Measurements from ENCODE around the gene BHMT2.

Gene BHMT2

DNA sequence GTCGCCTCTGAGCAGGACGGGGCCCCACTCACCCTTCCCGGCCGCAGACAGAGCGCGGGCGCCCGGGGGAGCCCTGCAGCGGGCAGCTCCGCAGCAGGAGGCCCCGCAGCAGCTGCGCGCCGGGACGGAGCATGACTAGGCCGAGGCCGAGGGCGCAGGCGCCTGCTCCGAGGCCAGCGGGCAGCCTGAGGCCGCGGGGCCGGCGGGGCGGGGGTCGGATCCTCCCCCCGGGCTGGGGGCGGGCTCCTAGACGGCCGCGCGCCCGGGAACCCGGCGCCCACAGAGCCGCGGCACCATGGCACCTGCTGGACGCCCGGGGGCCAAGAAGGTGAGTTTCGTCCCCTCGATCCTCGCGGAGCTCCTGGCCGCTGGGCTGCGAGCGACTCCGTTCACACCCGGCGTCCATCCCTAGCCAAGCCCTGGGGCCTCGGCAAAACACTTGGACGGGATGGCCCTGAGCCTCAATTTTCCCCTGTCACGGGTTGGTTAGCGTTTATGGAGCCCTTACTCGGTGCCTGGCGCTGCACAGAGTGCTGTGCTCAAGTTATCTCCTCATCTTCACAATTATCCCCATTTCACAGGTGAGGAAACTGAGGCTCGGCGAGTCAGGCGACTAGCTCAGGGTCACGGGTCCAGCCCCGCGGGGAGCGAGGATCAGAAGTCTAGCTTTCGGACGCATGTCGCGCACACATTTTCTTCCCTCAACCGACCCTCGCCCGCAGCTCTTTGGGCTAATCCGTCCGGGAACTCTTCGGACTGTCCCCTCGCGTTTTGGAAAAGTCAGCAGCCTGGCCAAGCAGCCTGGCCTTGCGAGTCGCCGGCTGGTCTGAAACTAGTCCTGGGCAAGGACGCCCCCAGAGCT, at the start of gene BHMT2, which contains the start of gene DMGDH:
Gene BHMT2 (plus strand): TSS at position 280 of the 862 bp plus-strand sequence. CDS start 16 bp downstream, at position 296.
Gene DMGDH (minus strand): TSS at position 187 of the 862 bp plus-strand sequence. CDS start 54 bp downstream, at position 133.
- Histone ChIP-seq H3K27me3 (ENCODE audit: insufficient read depth, low read length) (no peaks in the 10 kb centered on the region), H3K4me1 (ENCODE audit: insufficient read depth, low read length) (no peaks in the 10 kb centered on the region; the same call in 1 of the 2 replicates), H3K27ac (ENCODE audit: low read length) (no peak within 1 kb of the TSS), H3K36me3 (ENCODE audit: insufficient read depth, low read depth, low read length) (no peaks in the 10 kb centered on the region), H3K4me3 (ENCODE audit: low read length) (no peak within 1 kb of the TSS), H3K9ac (ENCODE audit: low read depth, low read length) (no peak within 1 kb of the TSS), H3K9me3 (ENCODE audit: insufficient read depth, low read depth, low read length) (0 out of 2 replicates have a peak, but pooled peaks cover 8% of the 10 kb centered on the region)

DNA sequence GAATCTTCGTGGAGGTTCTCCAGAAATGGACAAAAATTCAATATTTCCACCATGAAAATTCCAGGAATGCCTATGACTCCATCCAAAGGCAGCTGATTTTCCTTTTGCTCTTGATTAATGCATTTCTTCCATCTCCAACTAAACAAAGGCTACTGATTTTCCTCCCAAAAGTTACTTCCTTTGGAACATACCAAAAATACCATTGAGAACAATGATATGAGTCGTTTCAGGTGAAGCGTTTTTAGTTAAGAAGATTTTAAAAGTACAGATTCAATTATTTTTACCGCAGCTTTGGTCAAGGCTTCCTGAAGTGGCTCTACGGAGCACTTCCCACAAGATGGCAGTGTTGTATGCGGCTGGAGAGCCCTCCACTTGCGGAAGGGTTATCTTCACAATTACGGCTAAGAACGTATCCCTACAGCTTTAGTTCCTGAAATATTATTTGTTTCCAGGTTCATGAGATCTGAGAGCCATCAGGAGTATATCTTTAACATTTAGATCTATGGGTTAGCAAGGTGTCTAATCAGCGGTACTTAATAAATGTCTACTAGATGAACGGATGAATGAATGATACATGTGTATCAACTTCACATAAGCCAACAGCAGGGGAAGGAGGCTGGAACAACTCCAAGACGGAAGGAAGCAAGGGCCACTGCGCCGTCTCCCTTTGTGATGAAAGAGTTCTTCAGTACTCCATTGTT, 48.6 kb upstream of the BHMT2 start:
- no peaks in the 10 kb centered on the region for H3K27me3 ChIP-seq (ENCODE audit: insufficient read depth, low read length)
- no peak overlapping the region for H3K4me3 ChIP-seq (ENCODE audit: low read length)
- no peak overlapping the region for H3K27ac ChIP-seq (ENCODE audit: low read length)
- H3K9ac ChIP-seq (ENCODE audit: low read depth, low read length): no peak overlapping the region
- no peaks in the 10 kb centered on the region for H3K36me3 ChIP-seq (ENCODE audit: insufficient read depth, low read depth, low read length)
- peaks cover 15% of the 10 kb centered on the region; the same call in 1 of the 2 replicates for H3K4me1 ChIP-seq (ENCODE audit: insufficient read depth, low read length)
- no peaks in the 10 kb centered on the region for H3K9me3 ChIP-seq (ENCODE audit: insufficient read depth, low read depth, low read length)

DNA sequence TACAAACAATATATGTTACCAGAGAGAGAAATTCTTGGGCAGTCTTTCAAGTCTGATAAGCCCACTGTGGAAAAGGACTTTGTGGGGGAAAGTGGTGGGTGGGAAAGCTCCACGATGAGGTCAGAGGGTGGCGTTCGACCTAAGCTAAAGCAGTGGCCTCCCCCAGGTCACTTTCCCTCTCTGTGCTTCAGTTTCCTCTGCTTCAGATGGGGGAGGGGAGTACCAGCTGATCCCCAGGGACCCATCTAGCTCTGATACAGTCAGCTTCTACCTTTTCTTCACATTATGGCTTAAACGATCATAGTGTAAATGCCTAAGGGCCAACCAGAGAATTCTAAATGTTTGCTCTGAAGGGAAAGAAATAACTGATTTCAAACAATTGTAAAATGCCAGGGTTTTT, 47.8 kb upstream of the BHMT2 start:
- Histone ChIP-seq H3K9ac (ENCODE audit: low read depth, low read length) (no peak overlapping the region), H3K4me3 (ENCODE audit: low read length) (no peak overlapping the region), H3K27me3 (ENCODE audit: insufficient read depth, low read length) (no peaks in the 10 kb centered on the region), H3K36me3 (ENCODE audit: insufficient read depth, low read depth, low read length) (no peaks in the 10 kb centered on the region), H3K27ac (ENCODE audit: low read length) (no peak overlapping the region), H3K4me1 (ENCODE audit: insufficient read depth, low read length) (peaks cover 15% of the 10 kb centered on the region; the same call in 1 of the 2 replicates), H3K9me3 (ENCODE audit: insufficient read depth, low read depth, low read length) (no peaks in the 10 kb centered on the region)

GRCh38 chr5:79022771-79023170, 46.8 kb upstream of the BHMT2 start:
- Histone ChIP-seq H3K4me3 (ENCODE audit: low read length) (no peak overlapping the region), H3K4me1 (ENCODE audit: insufficient read depth, low read length) (peaks cover 15% of the 10 kb centered on the region; the same call in 1 of the 2 replicates), H3K36me3 (ENCODE audit: insufficient read depth, low read depth, low read length) (no peaks in the 10 kb centered on the region), H3K9me3 (ENCODE audit: insufficient read depth, low read depth, low read length) (no peaks in the 10 kb centered on the region), H3K27me3 (ENCODE audit: insufficient read depth, low read length) (no peaks in the 10 kb centered on the region), H3K9ac (ENCODE audit: low read depth, low read length) (no peak overlapping the region), H3K27ac (ENCODE audit: low read length) (no peak overlapping the region)

- H3K9me3 ChIP-seq (ENCODE audit: insufficient read depth, low read depth, low read length): no peaks in the 10 kb centered on the region
- no peak overlapping the region for H3K4me3 ChIP-seq (ENCODE audit: low read length)
- no peak overlapping the region for H3K9ac ChIP-seq (ENCODE audit: low read depth, low read length)
- H3K36me3 ChIP-seq (ENCODE audit: insufficient read depth, low read depth, low read length): no peaks in the 10 kb centered on the region
- no peak overlapping the region for H3K27ac ChIP-seq (ENCODE audit: low read length)
- peaks cover 15% of the 10 kb centered on the region; the same call in 1 of the 2 replicates for H3K4me1 ChIP-seq (ENCODE audit: insufficient read depth, low read length)
- H3K27me3 ChIP-seq (ENCODE audit: insufficient read depth, low read length): no peaks in the 10 kb centered on the region
Observed at GRCh38 chr5:79023348-79023747, 46.2 kb upstream of the BHMT2 start.

- Histone ChIP-seq H3K9me3 (ENCODE audit: insufficient read depth, low read depth, low read length) (no peaks in the 10 kb centered on the region), H3K27me3 (ENCODE audit: insufficient read depth, low read length) (no peaks in the 10 kb centered on the region), H3K4me1 (ENCODE audit: insufficient read depth, low read length) (peaks cover 15% of the 10 kb centered on the region; the same call in 1 of the 2 replicates), H3K27ac (ENCODE audit: low read length) (no peak overlapping the region), H3K4me3 (ENCODE audit: low read length) (no peak overlapping the region), H3K36me3 (ENCODE audit: insufficient read depth, low read depth, low read length) (no peaks in the 10 kb centered on the region), H3K9ac (ENCODE audit: low read depth, low read length) (no peak overlapping the region)
Observed at GRCh38 chr5:79023947-79024346, 45.6 kb upstream of the BHMT2 start.

DNA sequence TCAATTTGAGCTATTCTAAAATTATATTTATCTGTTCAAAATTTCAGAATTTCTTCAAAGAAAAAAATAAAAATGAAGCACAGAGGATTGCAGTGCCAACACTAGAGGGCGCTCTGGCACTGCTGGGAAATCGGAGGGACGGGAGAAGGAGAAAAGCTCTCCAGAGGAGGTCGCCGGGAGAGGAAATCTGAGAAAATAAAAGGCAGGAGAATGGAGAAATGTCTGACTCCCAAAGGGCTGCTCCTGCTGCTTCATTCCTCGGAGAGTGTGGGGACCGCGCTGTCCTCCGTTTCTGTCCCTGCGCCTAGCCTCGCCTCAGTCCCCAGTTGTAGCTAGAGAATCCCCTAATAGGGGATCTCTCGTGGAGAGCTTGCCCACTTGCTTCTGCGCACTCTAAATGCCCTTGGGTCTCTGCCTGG, 44.5 kb upstream of the BHMT2 start:
- peaks cover 15% of the 10 kb centered on the region; the same call in 1 of the 2 replicates for H3K4me1 ChIP-seq (ENCODE audit: insufficient read depth, low read length)
- H3K9ac ChIP-seq (ENCODE audit: low read depth, low read length): peak overlapping the region; percentile 62; the same call in 1 of the 2 replicates
- H3K9me3 ChIP-seq (ENCODE audit: insufficient read depth, low read depth, low read length): no peaks in the 10 kb centered on the region
- no peaks in the 10 kb centered on the region for H3K36me3 ChIP-seq (ENCODE audit: insufficient read depth, low read depth, low read length)
- H3K27me3 ChIP-seq (ENCODE audit: insufficient read depth, low read length): no peaks in the 10 kb centered on the region
- H3K27ac ChIP-seq (ENCODE audit: low read length): no peak overlapping the region
- H3K4me3 ChIP-seq (ENCODE audit: low read length): peak overlapping the region; percentile 48; the same call in 1 of the 2 replicates

DNA sequence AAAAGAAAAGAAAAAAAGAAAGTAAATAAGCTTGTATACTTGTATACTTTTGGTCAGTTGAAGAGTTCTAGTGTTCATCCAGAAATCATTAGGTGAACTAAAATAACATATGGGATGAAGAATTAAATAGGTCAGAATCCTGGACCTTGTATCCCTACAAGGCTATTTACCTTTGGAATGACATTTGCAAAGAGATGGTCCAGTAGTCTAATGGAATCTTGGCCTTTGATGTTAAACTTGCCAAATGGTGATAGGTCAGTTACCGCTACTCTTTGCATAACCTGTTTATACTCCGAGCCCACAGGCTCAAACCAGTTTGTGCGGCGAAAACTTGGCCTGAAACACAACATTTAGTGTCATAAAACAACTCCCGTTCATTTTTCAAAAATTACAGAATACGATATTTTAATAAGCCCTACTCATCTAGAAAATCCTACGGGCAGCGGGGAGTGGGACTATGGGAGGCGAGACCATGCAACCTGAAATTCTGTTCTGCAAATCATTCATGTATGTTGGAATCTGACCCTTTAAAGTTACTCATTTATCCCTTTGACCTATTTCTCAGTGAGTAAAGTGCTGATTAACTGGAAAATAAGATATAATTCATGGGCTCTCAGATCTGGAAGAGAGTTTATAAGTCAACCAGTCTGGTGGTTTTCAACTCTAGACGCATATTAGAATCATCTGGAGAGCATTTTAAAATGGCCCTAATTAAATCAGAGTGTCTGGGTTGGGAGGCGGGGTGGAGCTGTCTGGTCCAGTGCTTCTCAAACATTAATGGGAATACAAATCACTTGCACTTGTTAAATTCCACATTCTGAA, 38.7 kb upstream of the BHMT2 start:
- no peak overlapping the region for H3K9ac ChIP-seq (ENCODE audit: low read depth, low read length)
- no peaks in the 10 kb centered on the region for H3K27me3 ChIP-seq (ENCODE audit: insufficient read depth, low read length)
- no peak overlapping the region for H3K4me3 ChIP-seq (ENCODE audit: low read length)
- no peaks in the 10 kb centered on the region for H3K9me3 ChIP-seq (ENCODE audit: insufficient read depth, low read depth, low read length)
- H3K36me3 ChIP-seq (ENCODE audit: insufficient read depth, low read depth, low read length): no peaks in the 10 kb centered on the region
- no peaks in the 10 kb centered on the region for H3K4me1 ChIP-seq (ENCODE audit: insufficient read depth, low read length)
- no peak overlapping the region for H3K27ac ChIP-seq (ENCODE audit: low read length)

DNA sequence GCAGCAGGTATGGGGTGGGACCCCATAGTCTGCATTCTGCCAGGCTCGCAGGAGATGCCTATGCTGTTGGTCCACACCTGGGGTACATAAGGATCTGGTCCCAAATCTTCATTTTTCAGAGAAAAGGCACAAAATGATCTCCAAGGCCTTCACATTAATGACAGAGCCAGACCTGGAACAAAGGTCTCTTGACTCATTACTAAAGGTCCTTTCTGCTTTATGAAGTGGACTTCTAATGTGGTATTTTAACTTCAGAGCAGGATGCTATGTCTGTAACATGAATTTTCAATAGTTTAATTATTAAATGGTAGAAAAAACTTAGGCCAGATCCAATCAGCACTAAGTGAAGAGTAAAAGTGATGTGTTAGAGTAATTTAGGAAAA, 38.1 kb upstream of the BHMT2 start:
- H3K9ac ChIP-seq (ENCODE audit: low read depth, low read length): no peak overlapping the region
- no peaks in the 10 kb centered on the region for H3K9me3 ChIP-seq (ENCODE audit: insufficient read depth, low read depth, low read length)
- H3K27ac ChIP-seq (ENCODE audit: low read length): no peak overlapping the region
- no peak overlapping the region for H3K4me3 ChIP-seq (ENCODE audit: low read length)
- H3K4me1 ChIP-seq (ENCODE audit: insufficient read depth, low read length): no peaks in the 10 kb centered on the region
- H3K27me3 ChIP-seq (ENCODE audit: insufficient read depth, low read length): no peaks in the 10 kb centered on the region
- no peaks in the 10 kb centered on the region for H3K36me3 ChIP-seq (ENCODE audit: insufficient read depth, low read depth, low read length)

DNA sequence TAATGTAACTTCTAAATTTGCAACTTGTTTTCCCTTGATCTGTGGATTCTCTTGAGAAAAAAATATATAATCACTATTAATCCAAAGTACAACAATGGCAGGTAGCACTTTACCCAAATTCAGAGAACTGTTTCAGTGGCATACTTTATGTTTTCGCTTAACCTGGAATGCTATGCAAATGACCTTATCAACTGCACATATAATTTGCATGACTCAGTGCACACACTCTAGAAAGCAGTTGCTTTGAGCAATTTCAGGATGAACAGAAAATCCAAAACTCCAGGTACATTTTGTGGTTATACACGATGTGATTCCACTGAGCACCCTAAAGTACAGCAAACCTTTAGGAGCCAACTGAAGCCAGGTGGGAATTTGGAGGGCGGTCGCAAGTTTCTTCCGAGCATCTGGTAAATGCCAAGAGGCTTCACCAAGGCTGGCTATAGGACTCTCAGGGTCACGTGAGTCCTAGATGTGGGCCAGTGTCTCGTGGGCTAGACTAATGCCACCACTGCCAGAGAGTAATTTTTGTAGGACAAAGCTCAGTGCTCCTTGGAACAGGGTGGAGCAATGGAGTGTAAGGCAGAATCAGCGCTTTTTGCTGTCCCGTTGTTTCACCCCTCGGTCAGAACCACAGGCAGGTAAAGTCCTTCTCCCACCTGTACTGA, 37.4 kb upstream of the BHMT2 start:
- Histone ChIP-seq H3K4me1 (ENCODE audit: insufficient read depth, low read length) (no peaks in the 10 kb centered on the region), H3K9me3 (ENCODE audit: insufficient read depth, low read depth, low read length) (no peaks in the 10 kb centered on the region), H3K27ac (ENCODE audit: low read length) (no peak overlapping the region), H3K36me3 (ENCODE audit: insufficient read depth, low read depth, low read length) (no peaks in the 10 kb centered on the region), H3K9ac (ENCODE audit: low read depth, low read length) (no peak overlapping the region), H3K4me3 (ENCODE audit: low read length) (no peak overlapping the region), H3K27me3 (ENCODE audit: insufficient read depth, low read length) (no peaks in the 10 kb centered on the region)

GRCh38 chr5:79032782-79033181, 36.8 kb upstream of the BHMT2 start:
- H3K4me3 ChIP-seq (ENCODE audit: low read length): no peak overlapping the region
- H3K27ac ChIP-seq (ENCODE audit: low read length): no peak overlapping the region
- no peaks in the 10 kb centered on the region for H3K9me3 ChIP-seq (ENCODE audit: insufficient read depth, low read depth, low read length)
- H3K4me1 ChIP-seq (ENCODE audit: insufficient read depth, low read length): no peaks in the 10 kb centered on the region
- H3K27me3 ChIP-seq (ENCODE audit: insufficient read depth, low read length): no peaks in the 10 kb centered on the region
- H3K9ac ChIP-seq (ENCODE audit: low read depth, low read length): no peak overlapping the region
- H3K36me3 ChIP-seq (ENCODE audit: insufficient read depth, low read depth, low read length): no peaks in the 10 kb centered on the region

Data from iPS-20b (cell line).